CD14-positive monocyte (primary cell): Measurements from ENCODE around the gene ZNF385C. TPM values are rescaled to one million over a fixed set of nuclear protein-coding genes. Genes with fewer than 3 reads are reported as not detected.
A peak's percentile ranks its signal among the peaks of the same experiment; 100 is the strongest.

ENCODE experiments used
- DNase-seq, 3 donors: peaks; one replicate each; pipeline ENCODE4 v3.0.0-alpha.2; 2011 to 2022
- H2AFZ ChIP-seq: 2 replicates; pipeline ENCODE4 v1.6.0; 2012; ENCODE audit warnings: mild to moderate bottlenecking, low read depth, low read length, inconsistent platforms; ENCODE audit not compliant: insufficient read depth, poor library complexity, severe bottlenecking
- H3K27ac ChIP-seq, 2 donors: 1 replicate in 1 of 2; 2 replicates in 1 of 2; pipeline ENCODE4 v1.5.1; 2012 to 2013; ENCODE audit warnings: low read length in 2 of 2, control low read depth in 1 of 2, inconsistent platforms in 1 of 2, low read depth in 1 of 2, mild to moderate bottlenecking in 1 of 2
- H3K27me3 ChIP-seq, 2 donors: one replicate each; pipeline versions ENCODE4 v1.6.0 to v1.6.1; 2011 to 2013; ENCODE audit warnings: low read length in 2 of 2; ENCODE audit not compliant: control insufficient read depth in 2 of 2, insufficient read depth in 2 of 2
- H3K36me3 ChIP-seq, 2 donors: replicated peaks in 1 of 2; 1 replicate in 1 of 2; 2 replicates in 1 of 2; pipeline versions ENCODE4 v1.5.1 to v1.6.1; 2012 to 2013; ENCODE audit warnings: low read length in 2 of 2, control low read depth in 1 of 2, inconsistent platforms in 1 of 2, mild to moderate bottlenecking in 1 of 2; ENCODE audit not compliant: insufficient read depth in 2 of 2, control insufficient read depth in 1 of 2
- H3K4me1 ChIP-seq, 2 donors: 1 replicate in 1 of 2; 2 replicates in 1 of 2; pipeline versions ENCODE4 v1.5.1 to v1.6.1; 2012 to 2013; ENCODE audit warnings: low read length in 2 of 2, control low read depth in 1 of 2, inconsistent platforms in 1 of 2, mild to moderate bottlenecking in 1 of 2, moderate library complexity in 1 of 2; ENCODE audit not compliant: insufficient read depth in 2 of 2, control insufficient read depth in 1 of 2
- H3K4me2 ChIP-seq: replicated peaks from 2 replicates; pipeline ENCODE3; 2012; ENCODE audit warnings: low read length, moderate library complexity, mild to moderate bottlenecking; ENCODE audit not compliant: poor library complexity, severe bottlenecking; ENCODE audit errors: extremely low read depth
- H3K4me3 ChIP-seq, 3 experiments: fragments of 200-600 bp in 1 of 3; sonication (generic) in 1 of 3; replicated peaks in 1 of 3; 1 replicate in 2 of 3; 2 replicates in 1 of 3; pipeline ENCODE4 v1.5.1; 2011 to 2013; ENCODE audit warnings: low read length in 3 of 3, mild to moderate bottlenecking in 3 of 3, control low read depth in 2 of 3, low read depth in 2 of 3, inconsistent platforms in 1 of 3, moderate library complexity in 1 of 3
- H3K79me2 ChIP-seq: 2 replicates; pipeline ENCODE4 v1.6.0; 2012; ENCODE audit warnings: mild to moderate bottlenecking, control low read depth, inconsistent platforms, low read length, moderate library complexity; ENCODE audit not compliant: insufficient read depth
- H3K9ac ChIP-seq: 2 replicates; pipeline ENCODE4 v1.6.0; 2017; ENCODE audit warnings: low read length, mild to moderate bottlenecking; ENCODE audit not compliant: insufficient read depth, poor library complexity, severe bottlenecking
- H3K9me3 ChIP-seq, 2 donors: replicated peaks in 1 of 2; 1 replicate in 1 of 2; 2 replicates in 1 of 2; pipeline versions ENCODE4 v1.5.1 to v1.6.1; 2012 to 2013; ENCODE audit warnings: low read length in 2 of 2, control low read depth in 1 of 2; ENCODE audit not compliant: control insufficient read depth in 1 of 2, insufficient read depth in 1 of 2
- H4K20me1 ChIP-seq: 2 replicates; pipeline ENCODE4 v1.6.0; 2012; ENCODE audit warnings: mild to moderate bottlenecking, low read length, control low read depth, moderate library complexity; ENCODE audit not compliant: insufficient read depth
- H3K27ac Mint-ChIP-seq, 7 donors: one replicate each; pipeline ENCODE4 v1.8.0; 2020; ENCODE audit warnings: mild to moderate bottlenecking in 7 of 7, mixed read lengths in 7 of 7, moderate library complexity in 6 of 7, inconsistent platforms in 2 of 7
- H3K27me3 Mint-ChIP-seq, 3 donors: one replicate each; pipeline ENCODE4 v1.8.0; 2021 to 2022; ENCODE audit warnings: low read depth in 3 of 3, mild to moderate bottlenecking in 3 of 3, mixed read lengths in 3 of 3, moderate library complexity in 3 of 3, inconsistent platforms in 1 of 3
- H3K36me3 Mint-ChIP-seq, 2 donors: one replicate each; pipeline ENCODE4 v1.8.0; 2020; ENCODE audit warnings: mixed read lengths in 2 of 2, inconsistent platforms in 1 of 2, mild to moderate bottlenecking in 1 of 2
- H3K4me1 Mint-ChIP-seq: one replicate; pipeline ENCODE4 v1.8.0; 2020; ENCODE audit warnings: mild to moderate bottlenecking, mixed read lengths
- H3K4me3 Mint-ChIP-seq, 2 donors: one replicate each; pipeline ENCODE4 v1.8.0; 2020; ENCODE audit warnings: mild to moderate bottlenecking in 2 of 2, mixed read lengths in 2 of 2, moderate library complexity in 1 of 2
- H3K9me3 Mint-ChIP-seq, 7 donors: one replicate each; pipeline ENCODE4 v1.8.0; 2020 to 2022; ENCODE audit warnings: mixed read lengths in 7 of 7, mild to moderate bottlenecking in 6 of 7, moderate library complexity in 6 of 7, inconsistent platforms in 2 of 7
- WGBS: methylation state at CpG from one replicate; pipeline ENCODE4 v1.1.5; 2013; ENCODE audit warnings: missing lambda C conversion rate; ENCODE audit not compliant: insufficient coverage; 5-methylcytosine and 5-hydroxymethylcytosine counted together
- intact Hi-C, 2 donors: fragments of 100-400 bp; cut with micrococcal nuclease; formaldehyde crosslinking; loops; one replicate each; pipeline versions ENCODE4 v1.15.0 to v1.15.1; 2023
- polyA plus RNA-seq, 3 donors: library from polyadenylated mRNA; depleted of rRNA in 1 of 3; unstranded in 2 of 3; stranded (reverse) in 1 of 3; fragments of 300-500 nt in 2 of 3; fragments of >200 nt in 1 of 3; fragmentation: Illumina TruSeq in 2 of 3; gene quantifications; 1 replicate in 2 of 3; 2 replicates in 1 of 3; pipeline ENCODE4 v1.2.3, GENCODE V29; 2012 to 2021
- TF ChIP-seq, protein P1 (sequence below): fragments of 200-600 bp; IDR thresholded peaks from one replicate; pipeline ENCODE4 v1.8.0; 2022; ENCODE audit warnings: antibody characterized with exemption, mild to moderate bottlenecking

The ZNF385C gene
- polyA plus RNA-seq, 3 donors = 0.09 to 0.55 TPM; not detected in 1

DNA sequence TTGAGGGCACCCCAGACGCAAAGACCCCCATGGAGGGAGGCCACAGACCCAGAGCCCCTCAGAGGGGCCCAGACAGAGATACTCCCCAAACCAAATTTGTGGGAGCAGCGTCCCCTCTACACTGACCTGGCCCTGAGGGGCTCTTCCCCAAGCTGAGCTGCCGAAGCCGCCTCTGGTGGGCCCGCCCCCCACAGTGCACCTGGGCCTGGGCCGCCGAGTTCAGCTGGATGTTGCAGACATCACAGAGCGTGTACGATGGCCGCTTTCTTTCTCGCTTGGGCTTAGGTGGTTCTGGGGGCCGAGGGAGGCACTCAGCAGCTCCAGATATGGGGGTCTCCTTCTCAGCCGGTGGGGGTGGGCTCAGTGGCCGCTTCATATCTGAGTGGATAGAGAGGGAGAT lies 35.6 kb downstream of the ZNF385C start:
- WGBS = 96% methylated on average over 13 of the region's 14 CpGs
- H3K79me2 ChIP-seq = no peaks in the 10 kb centered on the region
- Mint-ChIP-seq H3K27me3 (peaks cover 0 to 3% (median 2%) of the 10 kb centered on the region in 3 donors), H3K9me3 (peaks cover 0 to 1% (median 0%) of the 10 kb centered on the region in 7 donors), H3K27ac (peak overlapping the region in 3 of 7 donors; percentile 80 to 95 (median 93)), H3K4me3 (no peak overlapping the region), H3K36me3 (no peaks in the 10 kb centered on the region), H3K4me1 (peaks cover 27% of the 10 kb centered on the region)
- H2AFZ ChIP-seq = no peak overlapping the region
- H3K27me3 ChIP-seq = no peaks in the 10 kb centered on the region
- peaks cover 15 to 16% of the 10 kb centered on the region in 2 donors for H3K4me1 ChIP-seq
- no peak overlapping the region for H3K4me2 ChIP-seq
- intact Hi-C loops = loop anchor here (2.0 to 5.0 kb wide), 3 partner anchors 35 to 50 kb away; partner anchors contain the start of genes DHX58 (in 1 of the 2) and DNAJC7 (in 1 of the 2)
- TF ChIP-seq, protein P1, sequence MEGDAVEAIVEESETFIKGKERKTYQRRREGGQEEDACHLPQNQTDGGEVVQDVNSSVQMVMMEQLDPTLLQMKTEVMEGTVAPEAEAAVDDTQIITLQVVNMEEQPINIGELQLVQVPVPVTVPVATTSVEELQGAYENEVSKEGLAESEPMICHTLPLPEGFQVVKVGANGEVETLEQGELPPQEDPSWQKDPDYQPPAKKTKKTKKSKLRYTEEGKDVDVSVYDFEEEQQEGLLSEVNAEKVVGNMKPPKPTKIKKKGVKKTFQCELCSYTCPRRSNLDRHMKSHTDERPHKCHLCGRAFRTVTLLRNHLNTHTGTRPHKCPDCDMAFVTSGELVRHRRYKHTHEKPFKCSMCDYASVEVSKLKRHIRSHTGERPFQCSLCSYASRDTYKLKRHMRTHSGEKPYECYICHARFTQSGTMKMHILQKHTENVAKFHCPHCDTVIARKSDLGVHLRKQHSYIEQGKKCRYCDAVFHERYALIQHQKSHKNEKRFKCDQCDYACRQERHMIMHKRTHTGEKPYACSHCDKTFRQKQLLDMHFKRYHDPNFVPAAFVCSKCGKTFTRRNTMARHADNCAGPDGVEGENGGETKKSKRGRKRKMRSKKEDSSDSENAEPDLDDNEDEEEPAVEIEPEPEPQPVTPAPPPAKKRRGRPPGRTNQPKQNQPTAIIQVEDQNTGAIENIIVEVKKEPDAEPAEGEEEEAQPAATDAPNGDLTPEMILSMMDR = no peak
- H3K9ac ChIP-seq = no peak overlapping the region
- H3K36me3 ChIP-seq = no peaks in the 10 kb centered on the region
- H3K4me3 ChIP-seq = no peak overlapping the region
- H3K9me3 ChIP-seq = no peaks in the 10 kb centered on the region
- no peaks in the 10 kb centered on the region for H4K20me1 ChIP-seq
- no peak for DNase-seq
- no peak overlapping the region for H3K27ac ChIP-seq

DNA sequence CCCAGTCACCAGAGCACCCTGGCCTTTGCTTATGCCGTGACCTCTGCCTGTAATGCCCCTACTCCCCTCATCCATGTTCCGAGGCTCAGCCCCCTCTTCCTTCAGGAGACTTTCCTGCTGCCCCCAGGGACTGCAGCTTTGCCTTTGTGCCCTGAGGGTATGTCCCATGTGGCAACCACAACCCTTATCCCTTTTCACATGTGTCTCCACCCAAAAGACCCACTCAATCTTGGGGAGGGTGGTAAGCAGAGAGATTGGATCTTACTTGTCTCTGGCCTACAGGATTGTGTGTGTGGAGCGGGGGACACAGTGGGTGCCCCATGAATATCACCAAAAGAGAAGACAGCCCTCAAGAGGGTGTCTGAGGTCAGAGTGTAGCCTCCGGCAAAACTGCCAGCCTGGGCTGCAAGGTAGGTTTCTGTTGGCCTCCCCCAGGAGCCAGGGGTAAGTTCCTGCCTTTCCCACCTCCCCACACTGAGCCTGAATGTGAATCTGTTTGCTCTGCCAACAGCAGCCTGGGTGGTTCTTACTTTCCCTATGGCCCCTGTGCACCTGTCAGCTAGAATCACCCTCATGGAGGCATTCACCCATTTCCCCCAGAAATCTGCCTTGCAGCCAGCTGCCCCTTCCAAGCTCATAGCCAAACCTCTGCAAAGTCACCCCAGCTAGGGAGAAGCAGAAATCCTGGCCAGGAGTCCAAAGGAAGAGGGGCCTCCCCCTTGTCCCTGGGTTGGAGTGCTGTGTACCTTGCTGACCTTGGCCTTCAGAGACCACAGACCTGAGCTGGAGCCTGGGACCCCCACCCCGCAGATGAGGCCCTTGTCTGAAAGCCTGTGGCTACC lies 36.4 kb downstream of the ZNF385C start:
- H3K27ac ChIP-seq = no peak overlapping the region
- DNase-seq = no peak
- Mint-ChIP-seq H3K27ac (peak overlapping the region in 2 of 7 donors; percentile 6 to 52), H3K36me3 (no peaks in the 10 kb centered on the region), H3K4me1 (peaks cover 27% of the 10 kb centered on the region), H3K9me3 (peaks cover 0 to 1% (median 0%) of the 10 kb centered on the region in 7 donors), H3K27me3 (peaks cover 0 to 3% (median 2%) of the 10 kb centered on the region in 3 donors), H3K4me3 (peak overlapping the region in 1 of 2 donors; percentile 21)
- no peak overlapping the region for H2AFZ ChIP-seq
- no peak overlapping the region for H3K4me3 ChIP-seq
- no peaks in the 10 kb centered on the region for H3K9me3 ChIP-seq
- no peak overlapping the region for H3K4me2 ChIP-seq
- 64% methylated on average over 3 of the region's 5 CpGs for WGBS
- no peaks in the 10 kb centered on the region for H4K20me1 ChIP-seq
- no peaks in the 10 kb centered on the region for H3K36me3 ChIP-seq
- no peaks in the 10 kb centered on the region for H3K27me3 ChIP-seq
- peaks cover 15 to 16% of the 10 kb centered on the region in 2 donors for H3K4me1 ChIP-seq
- H3K9ac ChIP-seq = no peak overlapping the region
- H3K79me2 ChIP-seq = no peaks in the 10 kb centered on the region
- TF ChIP-seq, protein P1 = no peak
- intact Hi-C loops = loop anchor here (2.0 to 5.0 kb wide), 3 partner anchors 35 to 50 kb away; partner anchors contain the start of genes DHX58 (in 1 of the 2) and DNAJC7 (in 1 of the 2)
